Right ventricle myocardium inferior (tissue), 1 donor: ENCODE results near the gene ERMAP. TPM values are rescaled to one million over a fixed set of nuclear protein-coding genes. Genes with fewer than 3 reads are reported as not detected.
A peak's percentile ranks its signal among the peaks of the same experiment; 100 is the strongest.
"Not testable (repeated sequence)": the region's sequence is repeated elsewhere in the genome, so short reads cannot be mapped to it uniquely, and the experiment has no call there.

Experiments used
- ATAC-seq: fragments of 200-7000 bp; cut with Tn5 transposase; one replicate; pipeline ENCODE4 v1.9.1; 2020; ENCODE audit warnings: mild to moderate bottlenecking, moderate library complexity
- DNase-seq: peaks from one replicate; pipeline ENCODE4 v3.0.0; 2021; ENCODE audit errors: missing footprints
- intact Hi-C: fragments of 100-400 bp; cut with DNase I; formaldehyde crosslinking; loops from one replicate; pipeline ENCODE4 v1.11.0; 2022
- total RNA-seq: library from RNA; stranded (reverse); fragmentation: NEBNext Ultra II Directional; extraction: Animal tissue kit (Norgen Biotek cat#: 25700); gene quantifications from one replicate; pipeline ENCODE4 v1.2.1, GENCODE V29; 2021
- donor health status: DM: no; HTN: yes; CAD: no; lungs with severe emphysema.

Gene ERMAP
- total RNA-seq, 1 donor from 2014 or later: 2.7 TPM

DNA sequence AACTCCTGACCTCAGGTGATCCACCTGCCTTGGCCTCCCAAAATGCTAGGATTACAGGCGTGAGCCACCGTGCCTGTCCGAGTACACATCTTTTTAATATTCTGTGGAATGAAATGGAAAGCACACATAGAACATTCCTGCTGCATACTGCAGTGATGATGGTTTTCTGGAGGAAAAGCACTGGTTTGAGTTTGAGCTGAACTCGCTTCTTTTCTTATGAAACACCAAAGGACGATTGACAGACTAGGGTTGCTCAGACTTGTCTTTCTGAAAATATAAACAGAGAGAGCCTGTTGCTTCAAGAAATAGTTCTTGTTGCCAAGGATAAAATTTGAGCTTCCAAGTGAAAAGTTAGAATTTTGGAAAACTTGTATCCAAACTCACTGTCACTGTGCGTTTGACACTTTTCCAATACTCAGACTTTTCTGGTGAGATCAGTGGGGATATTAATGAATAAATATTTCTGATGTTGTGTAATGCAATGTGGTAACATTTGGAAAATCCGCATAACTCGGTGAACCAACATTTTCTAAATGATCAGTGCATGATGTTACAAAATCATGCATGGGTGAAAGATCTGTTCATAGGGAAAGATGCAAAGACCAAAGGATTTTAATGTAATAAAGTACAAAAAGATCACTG lies 15.0 kb upstream of the ERMAP start:
- ATAC-seq: no peak
- no peak for DNase-seq
- intact Hi-C loops: no loop called here

DNA sequence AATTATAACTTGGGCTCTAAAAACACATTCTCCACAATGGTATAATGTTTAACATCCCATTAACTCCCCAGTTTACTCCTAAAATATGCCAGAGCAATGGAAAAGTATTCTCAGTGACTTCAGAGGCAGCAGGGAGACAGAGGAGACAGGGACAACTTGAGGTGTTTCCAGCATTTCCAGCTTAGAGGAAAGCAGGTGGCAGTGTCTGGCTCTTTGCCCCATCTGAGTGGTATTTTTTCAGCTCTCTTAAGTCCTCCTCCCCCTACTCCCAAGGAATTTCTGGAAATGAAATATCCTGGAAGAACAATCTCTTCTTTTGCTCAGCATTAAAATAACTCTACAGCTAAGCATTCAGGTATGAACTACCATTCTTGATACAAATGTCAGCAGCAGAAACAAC lies 10.8 kb upstream of the ERMAP start:
- no peak for DNase-seq
- intact Hi-C loops: no loop called here
- no peak for ATAC-seq

DNA sequence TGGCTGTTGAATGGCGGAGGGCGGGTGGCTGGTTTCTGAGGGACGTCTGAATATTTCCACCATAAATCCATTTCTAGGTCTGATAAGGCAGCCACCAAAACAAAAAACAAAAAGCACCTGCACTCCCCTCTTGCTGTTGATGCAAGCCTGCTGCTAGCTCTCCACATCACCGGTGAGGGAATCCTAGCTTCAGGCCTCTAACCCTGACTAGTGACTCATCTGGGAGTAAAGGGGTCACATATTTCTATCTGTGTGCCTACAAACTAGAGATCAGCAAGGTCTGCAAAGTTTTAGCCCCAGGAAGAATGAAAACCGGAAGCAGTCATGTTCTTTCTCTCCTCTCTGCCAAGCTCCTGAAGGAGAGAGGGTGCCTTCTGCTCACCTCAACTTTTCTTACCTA lies 10.3 kb upstream of the ERMAP start:
- no peak for ATAC-seq
- intact Hi-C loops: no loop called here
- DNase-seq: no peak

DNA sequence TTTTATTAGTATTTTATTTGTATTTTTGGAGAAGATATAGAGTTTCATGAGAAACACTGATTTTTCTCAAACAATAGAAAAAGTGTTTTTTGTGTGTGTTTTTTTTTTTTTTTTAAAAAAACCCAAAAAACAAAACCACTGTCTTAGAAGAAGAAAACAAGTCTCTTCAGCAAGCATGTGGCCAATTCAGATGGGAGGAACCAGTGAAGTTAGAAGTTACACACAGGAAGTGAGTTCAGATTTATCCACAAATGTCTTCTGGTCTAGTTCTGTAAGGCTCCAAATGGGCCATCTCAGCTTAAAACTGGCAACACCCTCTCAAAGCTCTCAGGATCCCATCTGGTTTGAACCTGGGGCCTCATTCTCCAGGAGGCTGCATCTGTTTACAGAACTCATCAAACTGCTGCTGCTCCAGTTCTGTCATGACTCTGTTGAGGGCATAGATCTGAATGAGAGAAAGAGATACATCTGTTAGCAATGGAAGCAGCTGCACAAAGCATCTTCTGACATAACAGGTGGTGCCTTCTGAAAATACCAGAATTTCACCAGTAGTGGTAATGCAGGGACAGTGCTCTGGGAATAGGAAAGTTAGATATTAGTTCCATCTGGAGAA lies 9.8 kb upstream of the ERMAP start:
- DNase-seq (no peak), ATAC-seq (no peak)

DNA sequence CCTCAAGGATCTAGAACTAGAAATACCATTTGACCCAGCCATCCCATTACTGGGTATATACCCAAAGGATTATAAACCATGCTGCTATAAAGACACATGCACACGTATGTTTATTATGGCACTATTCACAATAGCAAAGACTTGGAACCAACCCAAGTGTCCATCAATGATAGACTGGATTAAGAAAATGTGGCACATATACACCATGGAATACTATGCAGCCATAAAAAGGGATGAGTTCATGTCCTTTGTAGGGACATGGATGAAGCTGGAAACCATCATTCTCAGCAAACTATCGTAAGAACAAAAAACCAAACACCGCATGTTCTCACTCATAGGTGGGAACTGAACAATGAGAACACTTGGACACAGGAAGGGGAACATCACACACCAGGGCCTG lies 2.1 kb upstream of the ERMAP start:
- ATAC-seq, DNase-seq, intact Hi-C loops: not testable (repeated sequence)

More for the DNA sequence above, 9.8 kb upstream of the ERMAP start:
- intact Hi-C loops: no loop called here

DNA sequence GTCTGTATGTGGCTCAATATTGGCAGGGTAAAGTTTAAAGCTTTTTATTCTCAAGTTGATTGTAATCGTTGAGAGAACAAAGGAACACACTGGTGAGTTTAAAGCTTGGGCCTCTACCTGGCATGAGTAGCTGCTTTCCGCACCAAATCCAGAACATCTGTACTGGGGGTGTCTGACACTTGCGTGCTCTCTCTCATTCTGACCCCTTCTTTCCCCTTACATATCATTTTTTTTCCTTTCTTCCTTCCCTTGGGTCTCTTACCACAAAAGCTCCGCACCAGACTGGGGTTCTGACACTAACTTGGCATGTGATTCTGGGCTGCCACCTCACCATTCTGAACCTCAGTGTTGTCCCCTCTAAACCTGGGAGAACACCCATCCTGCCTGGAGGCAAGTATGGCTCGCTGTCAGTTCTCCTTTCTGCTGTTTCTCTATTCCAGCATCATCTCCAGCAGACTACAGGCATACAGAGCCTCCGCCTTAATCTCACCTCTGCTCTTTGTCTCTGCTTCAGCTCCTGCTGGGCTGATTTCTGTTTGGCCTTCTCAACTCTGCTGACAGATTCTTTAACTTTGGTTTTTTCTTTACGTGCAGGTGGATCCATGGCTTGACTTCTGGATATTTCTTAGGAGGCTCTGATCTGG lies 859 bp upstream of the ERMAP start:
- DNase-seq (no peak), ATAC-seq (no peak)
- intact Hi-C loops: loop anchor here (2.0 kb wide), 1 partner anchor 49 kb away; the partner anchor contains the start of genes C1orf50 and P3H1

DNA sequence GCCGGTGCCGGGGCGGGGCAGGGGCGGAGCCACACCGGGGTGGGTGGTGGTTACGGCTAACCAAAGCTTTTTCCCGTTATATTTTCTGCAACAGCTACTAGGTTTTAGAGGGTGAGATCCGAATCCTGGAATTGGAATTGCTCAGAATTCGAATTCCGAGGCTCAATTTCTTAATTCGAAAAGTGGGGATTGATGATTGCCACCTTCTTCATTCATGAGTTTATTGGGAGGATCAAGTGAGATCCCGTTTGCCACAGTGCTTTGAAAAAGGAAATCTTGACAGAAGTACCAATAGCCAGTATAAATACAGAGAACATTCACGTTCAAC lies 482 bp downstream of the ERMAP start:
- intact Hi-C loops: loop anchor here (2.0 kb wide), 1 partner anchor 51 kb away; the partner anchor contains the start of genes C1orf50 and P3H1
- ATAC-seq: no peak
- no peak for DNase-seq

DNA sequence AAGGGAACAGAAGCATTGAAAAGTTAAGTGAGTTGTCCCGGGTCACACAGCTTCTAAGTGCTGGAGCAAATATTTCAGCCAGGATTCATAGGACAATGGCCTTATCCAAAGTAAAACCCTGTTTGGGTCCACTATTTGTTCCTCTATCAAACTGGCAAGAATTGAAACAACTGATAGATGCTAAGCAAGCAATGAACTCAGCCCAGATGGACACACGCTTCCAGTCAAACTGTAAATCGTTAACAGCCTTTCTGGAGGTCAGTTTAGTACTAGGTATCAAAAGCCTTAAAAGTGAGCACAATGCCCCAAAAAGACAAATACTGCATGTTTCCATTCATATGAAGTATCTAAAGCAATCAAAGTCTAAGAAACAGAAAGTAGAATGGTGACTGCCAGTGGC lies 1.1 kb downstream of the ERMAP start:
- intact Hi-C loops: loop anchor here (2.0 kb wide), 1 partner anchor 51 kb away; the partner anchor contains the start of genes C1orf50 and P3H1

DNA sequence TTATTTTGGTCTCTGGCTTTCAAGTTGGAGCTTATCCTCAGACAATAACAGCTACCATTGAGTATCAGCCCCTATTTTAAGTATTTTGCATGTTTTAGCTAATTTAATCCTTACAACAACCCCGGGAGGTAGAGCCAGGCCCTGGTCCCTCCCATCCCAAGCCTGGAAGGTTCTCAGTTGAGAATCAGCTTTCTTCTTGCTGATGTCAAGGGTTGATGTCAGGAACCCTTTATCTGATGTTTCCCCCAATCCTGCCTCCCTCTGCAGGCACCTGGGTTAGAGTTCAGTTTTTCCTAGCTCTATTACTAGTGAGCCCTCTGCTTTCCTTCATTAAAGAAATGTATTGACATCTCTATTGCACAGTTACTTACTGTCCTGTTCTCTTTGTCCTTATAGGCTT lies 3.9 kb downstream of the ERMAP start:
- intact Hi-C loops: no loop called here
- no peak for ATAC-seq
- DNase-seq: no peak

More for the DNA sequence above, 1.1 kb downstream of the ERMAP start:
- DNase-seq: no peak
- ATAC-seq: no peak

DNA sequence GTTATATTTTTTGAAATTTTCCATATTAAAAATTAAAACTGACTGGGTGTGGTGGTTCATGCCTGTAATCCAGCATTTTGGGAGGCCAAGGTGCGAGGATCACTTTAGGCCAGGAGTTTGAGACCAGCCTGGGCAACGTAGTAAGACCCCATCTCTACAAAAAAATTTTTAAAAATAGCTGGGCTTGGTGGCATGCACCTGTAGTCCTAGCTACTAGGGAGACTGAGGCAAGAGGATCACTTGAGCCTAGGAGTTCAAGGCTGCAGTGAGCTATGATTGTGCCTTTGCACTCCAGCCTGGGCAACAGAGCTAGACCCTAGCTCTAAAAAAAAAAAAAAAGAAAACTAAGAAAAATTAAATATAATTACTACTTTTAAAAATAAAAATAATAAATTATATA lies 4.8 kb downstream of the ERMAP start:
- DNase-seq (no peak), ATAC-seq (no peak)
- intact Hi-C loops: no loop called here

DNA sequence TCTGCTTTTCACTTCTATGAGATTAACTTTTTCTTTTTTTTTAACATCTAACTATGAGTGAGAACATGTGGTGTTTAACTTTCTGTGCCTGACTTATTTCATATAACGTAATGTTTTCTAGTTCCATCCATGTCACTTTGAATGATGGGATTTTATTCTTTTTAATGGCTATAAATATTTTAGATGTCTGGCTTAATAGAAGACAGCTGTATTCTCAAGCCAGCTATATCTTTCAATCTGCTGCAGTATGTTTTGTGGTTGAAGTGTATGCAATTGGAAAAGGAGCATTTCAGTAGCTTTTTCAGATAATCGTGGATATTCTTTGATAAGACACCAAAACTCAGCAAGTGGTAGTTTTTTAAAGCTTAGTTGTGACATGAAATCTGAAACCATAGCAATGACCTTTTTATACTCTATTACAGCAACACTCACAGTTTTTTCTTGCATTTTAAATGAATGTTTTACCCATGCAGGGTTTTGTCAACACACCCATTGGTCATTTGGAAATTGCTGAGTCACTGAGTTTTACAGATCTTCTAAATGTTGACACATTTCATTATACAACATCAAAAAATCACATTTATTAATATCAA lies 6.0 kb downstream of the ERMAP start:
- intact Hi-C loops: no loop called here
- no peak for DNase-seq
- ATAC-seq: no peak

DNA sequence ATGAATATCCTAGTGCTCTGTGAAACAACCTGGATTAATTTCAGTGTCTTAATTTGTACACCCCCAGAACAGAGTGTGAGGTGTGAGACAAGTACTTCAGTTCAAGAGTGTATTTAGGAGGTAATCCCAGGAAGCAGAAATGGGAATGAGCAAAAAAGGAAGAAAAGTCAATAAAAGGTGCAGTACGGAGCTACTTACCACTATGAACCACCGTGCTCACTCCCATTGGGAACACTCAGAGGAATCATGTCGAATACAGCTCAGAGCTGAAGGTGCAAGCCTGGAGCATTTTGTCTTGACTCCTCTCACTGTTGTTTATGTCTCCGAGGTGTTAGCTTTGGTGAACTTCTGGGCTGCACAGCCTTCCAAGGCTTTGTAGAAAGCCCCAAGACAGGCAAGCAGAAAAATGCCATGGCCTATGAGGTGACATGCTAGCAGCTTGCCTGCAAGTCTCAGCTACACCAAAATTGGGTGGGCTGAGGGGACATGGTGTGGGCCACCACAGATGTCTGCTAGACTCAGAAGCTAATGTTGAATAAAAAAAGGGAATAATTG lies 7.6 kb downstream of the ERMAP start:
- ATAC-seq (no peak), DNase-seq (no peak)
- intact Hi-C loops: no loop called here

DNA sequence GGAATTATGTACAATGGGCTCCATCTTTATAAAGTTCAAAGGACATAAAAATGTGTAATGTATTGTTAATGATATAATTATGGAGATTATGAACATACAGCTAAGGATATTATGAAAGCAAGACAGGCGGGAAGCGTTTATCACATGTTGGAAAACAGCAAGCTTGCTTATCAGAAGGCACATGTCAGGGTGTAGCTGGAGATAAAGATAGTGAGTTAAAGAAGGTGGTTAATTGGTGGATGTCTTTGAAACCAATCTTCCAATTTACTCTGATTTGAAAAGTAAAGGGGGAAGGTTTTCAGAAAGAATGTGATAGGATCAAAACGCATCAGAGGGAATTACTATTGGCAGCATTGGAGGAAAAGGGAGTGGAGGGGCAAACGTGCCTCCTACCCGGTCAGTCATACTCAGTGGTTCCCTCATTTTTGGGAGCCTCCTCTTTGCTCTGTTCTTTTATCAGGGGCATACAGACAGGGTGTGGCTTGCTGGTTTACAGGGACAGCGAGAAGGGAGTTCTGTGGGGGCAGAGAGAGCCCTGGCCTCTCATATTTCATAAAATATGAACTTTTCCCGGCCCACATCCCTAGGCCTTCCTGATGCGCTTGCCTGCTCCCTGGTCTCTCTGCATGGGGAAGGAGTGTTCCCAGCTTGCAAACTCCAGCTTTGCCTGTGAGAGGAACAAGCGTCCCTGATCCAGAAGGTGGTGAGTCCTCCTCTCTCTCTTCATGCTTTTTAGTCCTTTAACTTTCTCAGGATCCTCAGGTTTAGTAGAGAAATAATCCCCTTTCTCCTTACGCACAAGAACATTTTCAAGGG lies 8.3 kb downstream of the ERMAP start:
- DNase-seq: no peak
- intact Hi-C loops: no loop called here

DNA sequence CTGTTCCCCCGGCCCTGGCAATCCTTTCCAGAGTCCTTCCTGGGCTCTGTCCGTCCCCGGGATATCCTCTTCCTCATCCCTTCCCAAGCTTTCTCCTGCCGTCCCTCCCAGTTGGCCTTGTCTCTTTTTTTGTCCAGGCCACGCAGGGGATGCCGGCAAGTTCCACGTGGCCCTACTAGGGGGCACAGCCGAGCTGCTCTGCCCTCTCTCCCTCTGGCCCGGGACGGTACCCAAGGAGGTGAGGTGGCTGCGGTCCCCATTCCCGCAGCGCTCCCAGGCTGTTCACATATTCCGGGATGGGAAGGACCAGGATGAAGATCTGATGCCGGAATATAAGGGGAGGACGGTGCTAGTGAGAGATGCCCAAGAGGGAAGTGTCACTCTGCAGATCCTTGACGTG lies 13.7 kb downstream of the ERMAP start:
- intact Hi-C loops: no loop called here
- ATAC-seq (no peak), DNase-seq (no peak)

More for the DNA sequence above, 8.3 kb downstream of the ERMAP start:
- no peak for ATAC-seq

DNA sequence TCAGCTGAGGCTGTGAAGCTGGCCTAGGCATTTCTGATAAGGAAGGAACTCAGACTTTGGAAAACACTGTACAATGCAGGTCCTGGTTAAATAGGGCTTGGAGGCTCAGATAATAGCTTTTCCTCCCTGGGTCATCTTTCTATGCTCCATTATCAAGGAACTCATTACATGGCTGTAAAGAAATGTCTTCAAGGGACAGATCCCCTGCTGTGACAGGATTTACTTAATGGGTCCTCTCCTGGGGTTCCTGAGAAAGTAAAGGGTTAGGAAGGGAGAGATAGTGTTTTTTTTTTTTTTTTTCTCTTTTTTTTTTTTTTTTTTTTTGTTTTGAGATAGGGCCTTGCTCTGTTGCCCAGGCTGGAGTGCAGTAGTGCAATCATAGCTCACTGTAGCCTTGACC lies 14.4 kb downstream of the ERMAP start:
- intact Hi-C loops: no loop called here
- ATAC-seq (no peak), DNase-seq (no peak)

DNA sequence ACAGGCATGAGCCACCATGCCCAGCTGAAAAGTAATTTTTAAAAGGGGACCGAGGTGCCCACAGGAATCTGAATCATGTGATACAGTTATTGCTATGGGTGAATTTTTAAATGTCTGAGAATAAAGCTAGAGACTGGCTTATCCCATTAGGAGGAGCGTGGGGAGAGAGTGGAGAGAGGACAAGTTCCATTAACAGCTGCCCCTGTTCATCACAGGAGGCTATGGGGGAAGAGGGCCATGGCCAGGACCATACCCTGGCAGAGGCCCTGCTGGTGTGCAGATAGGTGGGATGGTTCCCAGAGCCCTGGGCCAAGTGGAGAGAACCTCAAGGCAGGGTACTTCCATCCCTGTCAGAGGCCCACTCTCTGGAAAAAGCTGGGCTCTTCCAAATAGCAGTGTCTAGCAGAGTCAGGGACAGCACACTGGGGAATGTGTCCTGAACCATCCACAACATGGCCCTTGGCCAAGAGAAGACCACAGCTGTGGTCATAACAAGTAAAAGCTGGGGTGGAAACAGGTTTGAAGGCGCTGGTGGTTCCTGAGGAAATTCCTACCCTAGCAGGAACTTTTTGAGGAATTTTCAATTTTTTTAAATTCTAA lies 15.8 kb downstream of the ERMAP start:
- intact Hi-C loops: no loop called here
- no peak for DNase-seq
- ATAC-seq: no peak

DNA sequence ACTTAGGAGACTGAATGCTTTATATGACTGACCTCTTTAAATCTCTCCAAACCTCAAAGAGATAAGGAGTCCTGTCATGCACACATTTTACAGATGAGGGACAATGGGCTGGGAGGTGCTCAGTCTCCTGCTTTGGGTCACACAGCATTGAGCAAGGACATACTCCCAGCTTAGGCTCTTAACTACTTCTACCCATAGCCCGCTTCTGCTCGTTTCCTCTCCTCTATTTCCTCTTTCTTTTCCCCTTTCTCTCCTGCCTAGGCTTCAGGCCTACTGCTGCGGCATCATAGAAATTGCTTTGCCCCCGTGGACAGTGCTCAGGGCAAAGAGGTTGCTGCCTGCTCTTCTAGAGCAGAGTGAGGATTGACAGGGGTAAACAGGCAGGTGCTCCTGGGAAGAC lies 17.1 kb downstream of the ERMAP start:
- ATAC-seq: no peak
- no peak for DNase-seq
- intact Hi-C loops: no loop called here

DNA sequence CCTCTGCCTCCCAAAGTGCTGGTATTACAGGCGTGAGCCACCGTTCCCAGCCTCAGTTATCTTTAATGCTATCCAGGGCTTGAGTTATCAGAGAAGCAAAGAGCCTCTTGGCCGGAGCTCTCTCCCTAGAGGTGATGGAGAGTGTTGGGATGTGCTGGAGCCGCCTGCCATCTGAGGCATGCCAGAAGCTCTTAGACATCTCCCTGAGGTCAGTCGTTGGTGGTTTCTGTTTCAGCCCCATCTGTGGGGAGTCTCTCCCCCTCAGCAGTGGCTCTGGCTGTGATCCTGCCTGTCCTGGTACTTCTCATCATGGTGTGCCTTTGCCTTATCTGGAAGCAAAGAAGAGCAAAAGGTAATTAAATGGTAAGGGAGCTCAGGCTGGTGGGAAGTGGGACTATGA lies 17.9 kb downstream of the ERMAP start:
- ATAC-seq: peak; percentile 16
- no peak for DNase-seq
- intact Hi-C loops: no loop called here
